ENCODE data around the gene FGFR3. TPM values are rescaled to one million over a fixed set of nuclear protein-coding genes. Genes with fewer than 3 reads are reported as not detected.

FGFR3 gene
- total and polyA plus RNA-seq, 2 of the 8 experiments (the other 6 are each of a cell fraction or from before 2014, with no cell fraction given), result 9.0 to 19.5 TPM

DNA sequence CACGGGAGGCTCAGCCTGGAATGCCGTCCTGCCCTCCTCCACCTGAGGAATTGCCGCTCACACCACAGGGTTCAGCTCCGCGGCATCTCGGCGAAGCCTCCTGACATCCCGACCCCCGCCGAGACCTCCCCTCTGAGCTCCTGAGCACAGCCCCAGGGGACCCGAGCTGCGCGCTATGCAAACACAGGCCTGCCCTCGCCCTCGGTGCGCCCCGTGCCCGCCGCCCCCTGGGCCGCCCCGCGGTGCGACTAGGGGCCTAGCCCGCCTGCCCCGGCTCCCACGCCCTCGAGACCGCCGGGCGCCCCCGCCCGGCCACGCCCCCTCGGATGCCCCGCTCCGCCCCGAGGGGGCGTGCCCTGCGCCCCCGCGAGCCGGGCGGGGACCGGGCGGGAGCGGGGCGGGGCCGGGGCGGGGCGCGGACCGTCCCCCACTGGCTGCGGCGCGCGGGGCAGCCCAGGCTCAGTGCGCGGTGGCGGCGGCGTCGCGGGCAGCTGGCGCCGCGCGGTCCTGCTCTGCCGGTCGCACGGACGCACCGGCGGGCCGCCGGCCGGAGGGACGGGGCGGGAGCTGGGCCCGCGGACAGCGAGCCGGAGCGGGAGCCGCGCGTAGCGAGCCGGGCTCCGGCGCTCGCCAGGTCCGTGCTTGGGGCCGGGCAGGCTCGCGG, at the start of gene FGFR3 (continued):
- TF ChIP-seq MAX (IDR thresholded peaks at IDR 0.05), result peak; percentile 77
- TF ChIP-seq ASH2L (IDR thresholded peaks at IDR 0.05; ENCODE audit: low read length), result peak; percentile 55
- no peak for TF ChIP-seq CREB1 (IDR thresholded peaks at IDR 0.05)
- 0 out of 2 replicates have a peak, but pooled peaks have one; percentile 71 for TF ChIP-seq EGR1 (IDR thresholded peaks at IDR 0.05; ENCODE audit: borderline replicate concordance, low read depth, low read length)
- TF ChIP-seq SP1 (IDR thresholded peaks at IDR 0.05; ENCODE audit: low read depth, low read length), result no peak
- peak; percentile 48; the same call in 1 of the 2 replicates for TF ChIP-seq SUZ12 (IDR thresholded peaks at IDR 0.05; ENCODE audit: low read length)
- TF ChIP-seq TAF1 (IDR thresholded peaks at IDR 0.05; ENCODE audit: low read depth, low read length), result no peak; the same call in 1 of the 2 replicates
- no peak for TF ChIP-seq TAF7 (optimal IDR thresholded peaks at IDR 0.05; ENCODE audit: borderline replicate concordance, low read depth, low read length)
- peak; percentile 84 for TF ChIP-seq E2F6 (IDR thresholded peaks at IDR 0.05)
- TF ChIP-seq POLR2A (IDR thresholded peaks at IDR 0.05; ENCODE audit: control extremely low read depth in 1 of 2, low read depth in 2 of 2, low read length in 2 of 2), result peak in 1 of 2 experiments; percentile 46; a peak in 2 of 3 replicates
- peak; percentile 65; the same call in 1 of the 2 replicates for TF ChIP-seq KDM1A (IDR thresholded peaks at IDR 0.05; ENCODE audit: borderline replicate concordance, low read length)
- no peak for TF ChIP-seq ATF3 (IDR thresholded peaks at IDR 0.05; ENCODE audit: insufficient read depth, low read depth, low read length)
- no peak for TF ChIP-seq CHD2 (IDR thresholded peaks at IDR 0.05; ENCODE audit: low read length)

All from H1 (cell line).